Lower leg skin (tissue), 3 donors: ENCODE data around the gene HMCES.

Experiments used
- CTCF ChIP-seq, 3 donors: fragments of 450-650 bp; IDR thresholded peaks; one replicate each; pipeline ENCODE4 v1.5.1; 2016; ENCODE audit warnings: antibody characterized with exemption in 3 of 3, mild to moderate bottlenecking in 3 of 3, moderate library complexity in 2 of 3
- POLR2A ChIP-seq, 2 donors: fragments of 450-650 bp; IDR thresholded peaks; one replicate each; pipeline ENCODE4 v1.6.1; 2016 to 2017; ENCODE audit warnings: antibody characterized with exemption in 2 of 2, mild to moderate bottlenecking in 1 of 2, moderate library complexity in 1 of 2

- no peak for TF ChIP-seq CTCF (IDR thresholded peaks at IDR 0.05)
- no peak for TF ChIP-seq POLR2A (IDR thresholded peaks at IDR 0.05)
Measured at GRCh38 chr3:129259612-129260477, 18.8 kb upstream of the HMCES start.
